Astrocyte (in vitro differentiated cells and primary cell): ENCODE measurements around the gene GLT1D1.

Experiments used
- CTCF ChIP-seq: IDR thresholded peaks from 2 replicates; pipeline ENCODE4 v1.5.1; 2011; ENCODE audit warnings: low read depth, mild to moderate bottlenecking, inconsistent platforms, low read length, moderate library complexity; ENCODE audit not compliant: insufficient read depth
- EZH2 ChIP-seq: IDR thresholded peaks from 2 replicates; pipeline ENCODE4 v1.6.1; 2012; ENCODE audit warnings: mild to moderate bottlenecking, low read length, inconsistent platforms; ENCODE audit not compliant: insufficient read depth

- no peak for TF ChIP-seq CTCF
- TF ChIP-seq EZH2: no peak
These were observed 95.8 kb downstream of the GLT1D1 start for GRCh38 chr12:128949086-128949485.
